NB4 (cell line): Measurements from ENCODE around the gene PCDHGB2.
A peak's percentile ranks its signal among the peaks of the same experiment; 100 is the strongest.

Source experiments
- DNase-seq: peaks from one replicate; pipeline ENCODE4 v3.0.0; 2010; ENCODE audit warnings: low read depth
- H3K4me3 ChIP-seq: one replicate; pipeline ENCODE4 v1.5.1; 2011; ENCODE audit warnings: mild to moderate bottlenecking, low read depth, low read length, moderate library complexity
- MYC ChIP-seq: IDR thresholded peaks from 2 replicates; pipeline ENCODE4 v1.6.1; 2011; ENCODE audit warnings: low read depth, low read length
- POLR2A ChIP-seq: IDR thresholded peaks from 2 replicates; pipeline ENCODE4 v1.6.1; 2011; ENCODE audit warnings: mild to moderate bottlenecking; ENCODE audit not compliant: insufficient read length; ENCODE audit errors: extremely low read depth
- TF ChIP-seq, protein P1 (sequence below): IDR thresholded peaks from one replicate; pipeline ENCODE4 v1.5.1; 2012; ENCODE audit warnings: low read depth, low read length
- TF ChIP-seq, protein P2 (sequence below): IDR thresholded peaks from 2 replicates; pipeline ENCODE4 v1.6.1; 2011; ENCODE audit warnings: low read depth, low read length

PCDHGB2 gene

DNA sequence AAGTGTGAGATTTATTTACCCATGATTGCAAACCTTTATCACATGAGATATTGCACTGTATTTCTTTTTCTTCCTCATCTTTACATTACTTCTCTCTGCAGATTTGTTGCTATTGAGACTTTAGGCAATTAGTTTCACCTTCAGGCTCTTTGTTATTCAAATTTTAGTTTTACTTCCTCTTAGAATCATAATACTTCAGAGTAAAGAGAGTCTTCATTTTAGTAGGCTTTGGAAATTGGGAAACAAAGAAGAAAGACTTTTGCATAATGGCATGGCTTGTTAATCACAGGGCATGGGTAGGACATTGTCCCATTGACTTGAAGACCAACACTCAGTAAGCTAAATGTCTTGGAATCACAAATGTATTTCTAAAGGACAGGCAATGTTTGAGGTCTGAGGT lies 2.9 kb downstream of the PCDHGB2 start:
- TF ChIP-seq, protein P1, sequence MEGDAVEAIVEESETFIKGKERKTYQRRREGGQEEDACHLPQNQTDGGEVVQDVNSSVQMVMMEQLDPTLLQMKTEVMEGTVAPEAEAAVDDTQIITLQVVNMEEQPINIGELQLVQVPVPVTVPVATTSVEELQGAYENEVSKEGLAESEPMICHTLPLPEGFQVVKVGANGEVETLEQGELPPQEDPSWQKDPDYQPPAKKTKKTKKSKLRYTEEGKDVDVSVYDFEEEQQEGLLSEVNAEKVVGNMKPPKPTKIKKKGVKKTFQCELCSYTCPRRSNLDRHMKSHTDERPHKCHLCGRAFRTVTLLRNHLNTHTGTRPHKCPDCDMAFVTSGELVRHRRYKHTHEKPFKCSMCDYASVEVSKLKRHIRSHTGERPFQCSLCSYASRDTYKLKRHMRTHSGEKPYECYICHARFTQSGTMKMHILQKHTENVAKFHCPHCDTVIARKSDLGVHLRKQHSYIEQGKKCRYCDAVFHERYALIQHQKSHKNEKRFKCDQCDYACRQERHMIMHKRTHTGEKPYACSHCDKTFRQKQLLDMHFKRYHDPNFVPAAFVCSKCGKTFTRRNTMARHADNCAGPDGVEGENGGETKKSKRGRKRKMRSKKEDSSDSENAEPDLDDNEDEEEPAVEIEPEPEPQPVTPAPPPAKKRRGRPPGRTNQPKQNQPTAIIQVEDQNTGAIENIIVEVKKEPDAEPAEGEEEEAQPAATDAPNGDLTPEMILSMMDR: no peak
- no peak for TF ChIP-seq MYC
- TF ChIP-seq, protein P2, sequence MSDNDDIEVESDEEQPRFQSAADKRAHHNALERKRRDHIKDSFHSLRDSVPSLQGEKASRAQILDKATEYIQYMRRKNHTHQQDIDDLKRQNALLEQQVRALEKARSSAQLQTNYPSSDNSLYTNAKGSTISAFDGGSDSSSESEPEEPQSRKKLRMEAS: no peak
- no peak for TF ChIP-seq POLR2A
- H3K4me3 ChIP-seq: no peak overlapping the region
- DNase-seq: no peak

DNA sequence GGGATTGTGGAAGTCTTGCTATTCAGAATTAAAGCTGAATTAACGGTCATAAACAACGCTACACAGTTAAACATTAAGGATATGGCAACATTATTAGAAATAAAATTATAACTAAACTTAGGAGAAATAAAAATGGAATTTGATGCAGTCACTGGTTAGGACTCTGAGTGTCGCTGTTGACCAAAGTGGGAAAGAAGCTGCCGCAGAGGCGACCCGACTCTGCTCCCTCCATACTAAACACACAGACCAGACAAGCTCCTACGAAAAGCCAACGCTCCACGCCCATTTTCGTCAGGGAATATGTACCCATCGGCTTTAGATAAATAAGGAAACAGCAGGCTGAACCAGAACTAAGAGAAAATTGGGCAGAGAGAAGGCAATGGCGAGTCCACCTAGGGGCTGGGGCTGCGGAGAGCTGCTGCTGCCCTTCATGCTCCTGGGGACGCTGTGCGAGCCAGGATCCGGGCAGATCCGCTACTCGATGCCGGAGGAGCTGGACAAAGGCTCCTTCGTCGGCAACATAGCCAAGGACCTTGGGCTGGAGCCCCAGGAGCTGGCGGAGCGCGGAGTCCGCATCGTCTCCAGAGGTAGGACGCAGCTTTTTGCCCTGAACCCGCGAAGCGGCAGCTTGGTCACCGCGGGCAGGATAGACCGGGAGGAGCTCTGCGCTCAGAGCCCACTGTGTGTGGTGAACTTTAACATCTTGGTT lies 4.3 kb downstream of the PCDHGB2 start, which contains the start of gene PCDHGA5:
TSS of gene PCDHGA5 (plus strand) at position 211 of the 709 bp plus-strand sequence. CDS start at position 380, 169 bp downstream.
- TF ChIP-seq POLR2A: no peak
- TF ChIP-seq MYC: no peak
- TF ChIP-seq, protein P1: no peak
- TF ChIP-seq, protein P2: no peak
- H3K4me3 ChIP-seq: no peak within 1 kb of the TSS
- no peak for DNase-seq

DNA sequence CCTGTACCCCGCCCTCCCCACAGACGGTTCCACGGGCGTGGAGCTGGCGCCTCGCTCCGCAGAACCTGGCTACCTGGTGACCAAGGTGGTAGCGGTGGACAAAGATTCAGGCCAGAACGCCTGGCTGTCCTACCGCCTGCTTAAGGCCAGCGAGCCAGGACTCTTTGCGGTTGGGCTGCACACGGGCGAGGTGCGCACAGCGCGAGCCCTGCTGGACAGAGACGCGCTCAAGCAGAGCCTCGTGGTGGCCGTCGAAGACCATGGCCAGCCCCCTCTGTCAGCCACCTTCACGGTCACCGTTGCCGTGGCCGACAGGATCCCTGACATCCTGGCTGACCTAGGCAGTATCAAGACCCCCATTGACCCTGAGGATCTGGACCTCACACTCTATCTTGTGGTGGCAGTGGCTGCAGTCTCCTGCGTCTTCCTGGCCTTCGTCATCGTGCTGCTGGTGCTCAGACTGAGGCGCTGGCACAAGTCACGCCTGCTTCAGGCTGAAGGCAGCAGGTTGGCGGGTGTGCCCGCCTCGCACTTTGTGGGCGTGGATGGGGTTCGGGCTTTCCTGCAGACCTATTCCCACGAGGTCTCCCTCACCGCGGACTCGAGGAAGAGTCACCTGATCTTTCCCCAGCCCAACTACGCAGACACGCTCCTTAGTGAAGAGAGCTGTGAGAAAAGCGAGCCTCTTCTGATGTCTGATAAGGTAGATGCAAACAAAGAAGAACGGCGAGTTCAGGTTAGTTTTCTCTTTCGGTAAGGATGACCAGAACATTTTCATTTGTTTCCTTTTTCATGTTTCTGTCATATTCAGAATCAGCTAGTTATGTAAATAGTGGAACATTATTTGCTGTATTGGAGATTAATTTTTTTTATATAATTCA lies 6.5 kb downstream of the PCDHGB2 start:
- TF ChIP-seq, protein P2: no peak
- TF ChIP-seq MYC (no peak), POLR2A (no peak)
- TF ChIP-seq, protein P1: no peak
- H3K4me3 ChIP-seq: no peak overlapping the region
- DNase-seq: no peak

DNA sequence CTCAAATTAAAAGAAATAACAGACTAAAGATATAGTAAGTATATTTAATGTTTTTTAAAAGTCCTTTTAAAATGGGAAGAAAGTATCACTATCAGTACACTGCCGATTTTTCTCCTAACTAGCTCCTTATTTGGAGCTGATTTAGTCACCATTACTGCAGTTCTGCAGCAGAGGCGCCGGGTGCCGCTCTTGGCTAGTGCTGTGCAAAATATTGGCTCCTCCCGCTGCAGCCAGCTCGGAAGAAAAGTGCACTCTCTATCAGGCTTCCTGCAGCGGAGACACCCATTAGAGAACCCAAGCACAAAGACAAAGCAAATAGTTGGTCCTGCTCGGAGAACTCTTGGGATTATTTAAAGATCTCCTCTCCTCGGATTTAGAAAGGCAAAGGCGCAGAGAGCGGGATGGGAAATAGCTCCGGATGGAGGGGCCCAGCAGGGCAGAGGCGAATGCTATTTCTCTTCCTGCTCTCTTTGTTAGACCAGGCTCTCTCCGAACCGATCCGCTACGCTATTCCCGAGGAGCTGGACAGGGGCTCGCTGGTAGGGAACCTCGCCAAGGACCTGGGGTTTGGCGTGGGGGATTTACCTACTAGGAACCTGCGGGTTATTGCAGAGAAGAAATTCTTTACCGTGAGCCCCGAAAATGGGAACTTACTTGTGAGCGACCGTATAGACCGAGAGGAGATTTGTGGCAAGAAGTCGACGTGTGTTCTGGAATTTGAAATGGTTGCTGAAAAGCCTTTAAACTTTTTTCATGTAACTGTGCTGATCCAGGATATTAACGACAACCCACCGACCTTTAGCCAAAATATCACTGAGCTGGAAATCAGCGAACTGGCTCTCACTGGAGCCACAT lies 10.4 kb downstream of the PCDHGB2 start, which contains the start of gene PCDHGB3:
TSS of gene PCDHGB3 (plus strand) at position 249 of the 855 bp plus-strand sequence. CDS start at position 402, 153 bp downstream.
- peak within 1 kb of the TSS; percentile 50 for H3K4me3 ChIP-seq
- DNase-seq: peak; percentile 77
- TF ChIP-seq, protein P2: no peak
- TF ChIP-seq, protein P1: peak; percentile 57

DNA sequence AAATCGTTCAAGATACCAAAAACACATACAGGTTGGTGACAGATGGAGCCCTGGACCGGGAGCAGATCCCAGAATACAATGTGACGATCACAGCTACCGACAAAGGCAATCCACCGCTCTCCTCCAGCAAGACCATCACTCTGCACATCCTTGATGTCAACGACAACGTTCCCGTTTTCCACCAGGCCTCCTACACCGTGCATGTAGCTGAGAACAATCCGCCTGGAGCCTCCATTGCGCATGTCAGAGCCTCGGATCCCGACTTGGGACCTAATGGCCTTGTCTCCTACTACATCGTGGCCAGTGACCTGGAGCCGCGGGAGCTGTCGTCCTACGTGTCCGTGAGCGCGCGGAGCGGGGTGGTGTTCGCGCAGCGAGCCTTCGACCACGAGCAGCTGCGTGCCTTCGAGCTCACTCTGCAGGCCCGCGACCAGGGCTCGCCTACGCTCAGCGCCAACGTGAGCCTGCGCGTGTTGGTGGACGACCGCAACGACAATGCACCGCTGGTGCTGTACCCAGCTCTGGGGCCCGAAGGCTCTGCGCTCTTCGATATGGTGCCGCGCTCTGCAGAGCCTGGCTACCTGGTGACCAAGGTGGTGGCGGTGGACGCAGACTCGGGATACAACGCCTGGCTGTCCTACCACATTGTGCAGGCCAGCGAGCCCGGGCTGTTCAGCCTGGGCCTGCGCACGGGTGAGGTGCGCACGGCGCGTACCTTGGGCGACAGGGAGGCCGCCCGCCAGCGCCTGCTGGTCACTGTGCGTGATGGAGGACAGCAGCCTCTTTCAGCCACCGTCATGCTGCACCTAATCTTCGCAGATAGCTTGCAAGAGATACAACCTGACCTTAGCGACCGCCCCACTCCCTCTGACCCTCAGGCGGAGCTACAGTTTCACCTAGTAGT lies 12.0 kb downstream of the PCDHGB2 start:
- DNase-seq: no peak
- TF ChIP-seq, protein P2: no peak
- TF ChIP-seq MYC (no peak), POLR2A (no peak)
- TF ChIP-seq, protein P1: no peak
- no peak overlapping the region for H3K4me3 ChIP-seq
